C4-2B (cell line): ENCODE results near the gene GHDC.

Experiments
- CTCF ChIP-seq: fragments of 450-650 bp; conservative IDR thresholded peaks from 2 replicates; pipeline ENCODE4 v1.5.1; 2017; ENCODE audit warnings: mild to moderate bottlenecking
- ZFX ChIP-seq: fragments of 450-650 bp; IDR thresholded peaks from 2 replicates; pipeline ENCODE4 v1.6.1; 2017

GRCh38 chr17:42198897-42199296, 4.6 kb upstream of the GHDC start:
- no peak for TF ChIP-seq CTCF
- TF ChIP-seq ZFX: no peak
